ENCODE measurements around the gene POTEF.
"Not testable (repeated sequence)": the region's sequence is repeated elsewhere in the genome, so short reads cannot be mapped to it uniquely, and the experiment has no call there.

DNA sequence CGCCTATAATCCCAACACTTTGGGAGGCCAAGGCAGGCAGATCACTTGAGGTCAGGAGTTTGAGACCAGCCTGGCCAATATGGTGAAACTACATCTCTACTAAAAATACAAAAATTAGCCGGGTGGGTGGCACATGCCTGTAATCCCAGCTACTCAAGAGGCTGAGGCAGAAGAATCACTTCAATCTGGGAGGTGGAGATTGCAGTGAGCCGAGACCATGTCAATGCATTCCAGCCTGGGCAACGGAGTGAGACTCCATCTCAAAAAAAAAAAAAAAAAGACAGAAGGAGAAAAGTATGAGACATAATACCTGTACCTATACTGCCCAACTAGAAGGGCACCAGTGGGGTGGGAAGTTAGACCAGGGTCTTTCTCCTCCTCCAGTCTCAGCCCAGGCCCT lies 30.4 kb upstream of the POTEF start:
- TF ChIP-seq, protein P1, sequence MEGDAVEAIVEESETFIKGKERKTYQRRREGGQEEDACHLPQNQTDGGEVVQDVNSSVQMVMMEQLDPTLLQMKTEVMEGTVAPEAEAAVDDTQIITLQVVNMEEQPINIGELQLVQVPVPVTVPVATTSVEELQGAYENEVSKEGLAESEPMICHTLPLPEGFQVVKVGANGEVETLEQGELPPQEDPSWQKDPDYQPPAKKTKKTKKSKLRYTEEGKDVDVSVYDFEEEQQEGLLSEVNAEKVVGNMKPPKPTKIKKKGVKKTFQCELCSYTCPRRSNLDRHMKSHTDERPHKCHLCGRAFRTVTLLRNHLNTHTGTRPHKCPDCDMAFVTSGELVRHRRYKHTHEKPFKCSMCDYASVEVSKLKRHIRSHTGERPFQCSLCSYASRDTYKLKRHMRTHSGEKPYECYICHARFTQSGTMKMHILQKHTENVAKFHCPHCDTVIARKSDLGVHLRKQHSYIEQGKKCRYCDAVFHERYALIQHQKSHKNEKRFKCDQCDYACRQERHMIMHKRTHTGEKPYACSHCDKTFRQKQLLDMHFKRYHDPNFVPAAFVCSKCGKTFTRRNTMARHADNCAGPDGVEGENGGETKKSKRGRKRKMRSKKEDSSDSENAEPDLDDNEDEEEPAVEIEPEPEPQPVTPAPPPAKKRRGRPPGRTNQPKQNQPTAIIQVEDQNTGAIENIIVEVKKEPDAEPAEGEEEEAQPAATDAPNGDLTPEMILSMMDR (IDR thresholded peaks at IDR 0.05; ENCODE audit: borderline replicate concordance, extremely low read depth, low read length, poor library complexity, severe bottlenecking) = not testable (repeated sequence)
- not testable (repeated sequence) for TF ChIP-seq EZH2 (IDR thresholded peaks at IDR 0.05; ENCODE audit: borderline replicate concordance, low read depth, low read length, severe bottlenecking)

All from DND-41 (cell line).